ENCODE results near the gene SLC6A20.

GRCh38 chr3:45763303-45763675, 33.0 kb downstream of the SLC6A20 start:
- TF ChIP-seq CTCF (IDR thresholded peaks at IDR 0.05) (no peak), POLR2A (IDR thresholded peaks at IDR 0.05) (no peak)
